Measurements from ENCODE around the gene METRNL. TPM values are rescaled to one million over a fixed set of nuclear protein-coding genes. Genes with fewer than 3 reads are reported as not detected.

METRNL gene
- total RNA-seq, 1 experiment from 2014 or later = 58.7 TPM

DNA sequence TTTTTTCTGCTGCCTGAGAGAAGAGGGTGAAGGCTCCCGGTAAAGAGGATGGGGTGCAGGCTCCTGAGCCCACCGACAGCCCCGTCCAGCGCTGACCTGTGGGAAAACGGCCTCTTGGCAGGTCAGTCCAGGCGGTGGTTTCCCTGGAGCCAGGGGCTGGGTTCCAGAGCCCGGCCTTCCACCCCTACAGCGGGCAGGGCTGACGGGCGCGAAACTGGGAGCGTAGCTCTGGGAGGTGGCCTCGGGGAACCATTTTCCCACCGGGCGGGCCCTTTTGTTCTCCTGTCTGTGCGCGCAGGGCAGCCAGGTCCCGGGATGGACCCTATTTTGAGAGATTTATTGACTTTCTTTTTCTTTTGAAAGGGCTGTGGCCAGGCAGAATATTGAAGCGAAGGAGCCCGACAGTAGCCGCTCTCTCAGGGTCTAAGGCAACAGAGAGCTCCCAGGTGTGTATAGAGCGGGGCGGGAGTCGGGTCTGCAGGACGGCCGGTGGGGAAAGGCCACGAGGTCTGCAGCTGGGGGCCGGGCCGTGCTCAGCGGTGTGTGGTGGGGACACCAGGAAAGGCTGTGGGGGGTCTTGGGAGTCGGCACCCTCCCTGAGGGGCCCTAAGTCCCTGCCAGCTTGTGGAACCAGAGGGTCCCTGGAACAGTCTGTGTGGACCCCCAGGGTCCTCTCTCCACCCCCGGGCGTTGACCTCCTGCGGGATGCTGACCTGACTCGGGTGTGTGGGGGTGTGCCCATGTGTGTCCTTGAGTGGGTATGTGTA, 32.3 kb downstream of the METRNL start:
- ATAC-seq (no peak), DNase-seq (ENCODE audit: low read depth, low spot score) (no peak)
- ChIA-PET POLR2A (no interaction called here), RAD21 (ENCODE audit: low non-redundant PET in 1 of 2, low total read pairs in 2 of 2, uncharacterized antibody in 2 of 2, unreplicated experiment in 2 of 2) (no interaction called here), CTCF (no interaction called here)
- Histone ChIP-seq H3K36me3 (ENCODE audit: control insufficient read depth in 1 of 2, insufficient read depth in 2 of 2, low read length in 2 of 2) (no peaks in the 10 kb centered on the region), H3K4me2 (ENCODE audit: low read length) (no peak overlapping the region), H3K9me3 (ENCODE audit: control insufficient read depth in 1 of 2, insufficient read depth in 1 of 2, low read depth in 1 of 2, low read length in 2 of 2) (peaks cover 0 to 11% of the 10 kb centered on the region in 2 experiments; a peak in 1 of 4 replicates), H3K9me2 (ENCODE audit: insufficient read depth) (no peaks in the 10 kb centered on the region), H3K27ac (ENCODE audit: low read depth, low read length) (no peak overlapping the region), H3K9ac (ENCODE audit: low read length) (no peak overlapping the region), H3K4me1 (ENCODE audit: control insufficient read depth in 1 of 2, insufficient read depth in 2 of 2, low read length in 2 of 2) (peaks cover 13 to 22% of the 10 kb centered on the region in 2 experiments), H2AFZ (ENCODE audit: low read depth, low read length, poor library complexity, severe bottlenecking) (no peak overlapping the region), H4K20me1 (ENCODE audit: insufficient read depth) (no peaks in the 10 kb centered on the region), H3K79me2 (ENCODE audit: insufficient read depth, low read length) (no peaks in the 10 kb centered on the region), H3K27me3 (ENCODE audit: insufficient read depth, low read length) (peaks cover 3% of the 10 kb centered on the region; the same call in 1 of the 2 replicates), H3K4me3 (replicated peaks in 1 of 2; ENCODE audit: low read depth in 1 of 2, low read length in 2 of 2) (no peak overlapping the region)
- TF ChIP-seq, protein P1, sequence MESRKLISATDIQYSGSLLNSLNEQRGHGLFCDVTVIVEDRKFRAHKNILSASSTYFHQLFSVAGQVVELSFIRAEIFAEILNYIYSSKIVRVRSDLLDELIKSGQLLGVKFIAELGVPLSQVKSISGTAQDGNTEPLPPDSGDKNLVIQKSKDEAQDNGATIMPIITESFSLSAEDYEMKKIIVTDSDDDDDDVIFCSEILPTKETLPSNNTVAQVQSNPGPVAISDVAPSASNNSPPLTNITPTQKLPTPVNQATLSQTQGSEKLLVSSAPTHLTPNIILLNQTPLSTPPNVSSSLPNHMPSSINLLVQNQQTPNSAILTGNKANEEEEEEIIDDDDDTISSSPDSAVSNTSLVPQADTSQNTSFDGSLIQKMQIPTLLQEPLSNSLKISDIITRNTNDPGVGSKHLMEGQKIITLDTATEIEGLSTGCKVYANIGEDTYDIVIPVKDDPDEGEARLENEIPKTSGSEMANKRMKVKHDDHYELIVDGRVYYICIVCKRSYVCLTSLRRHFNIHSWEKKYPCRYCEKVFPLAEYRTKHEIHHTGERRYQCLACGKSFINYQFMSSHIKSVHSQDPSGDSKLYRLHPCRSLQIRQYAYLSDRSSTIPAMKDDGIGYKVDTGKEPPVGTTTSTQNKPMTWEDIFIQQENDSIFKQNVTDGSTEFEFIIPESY (IDR thresholded peaks at IDR 0.05; ENCODE audit: extremely low read depth, insufficient replicate concordance, low read length) = no peak
- TF ChIP-seq EZH2phosphoT487 (IDR thresholded peaks at IDR 0.05; ENCODE audit: borderline replicate concordance) (no peak), YY1 (IDR thresholded peaks at IDR 0.05; ENCODE audit: extremely low read depth, insufficient replicate concordance, low read depth, low read length) (no peak), CEBPB (IDR thresholded peaks at IDR 0.05; ENCODE audit: low read depth) (no peak), ELF1 (IDR thresholded peaks at IDR 0.05; ENCODE audit: borderline replicate concordance, low read depth) (no peak), POLR2A (IDR thresholded peaks at IDR 0.05; ENCODE audit: borderline replicate concordance, extremely low read depth, insufficient read depth, insufficient read length) (no peak), POLR2AphosphoS5 (IDR thresholded peaks at IDR 0.05; ENCODE audit: low read depth, low read length) (no peak)
- TF ChIP-seq, protein P2, sequence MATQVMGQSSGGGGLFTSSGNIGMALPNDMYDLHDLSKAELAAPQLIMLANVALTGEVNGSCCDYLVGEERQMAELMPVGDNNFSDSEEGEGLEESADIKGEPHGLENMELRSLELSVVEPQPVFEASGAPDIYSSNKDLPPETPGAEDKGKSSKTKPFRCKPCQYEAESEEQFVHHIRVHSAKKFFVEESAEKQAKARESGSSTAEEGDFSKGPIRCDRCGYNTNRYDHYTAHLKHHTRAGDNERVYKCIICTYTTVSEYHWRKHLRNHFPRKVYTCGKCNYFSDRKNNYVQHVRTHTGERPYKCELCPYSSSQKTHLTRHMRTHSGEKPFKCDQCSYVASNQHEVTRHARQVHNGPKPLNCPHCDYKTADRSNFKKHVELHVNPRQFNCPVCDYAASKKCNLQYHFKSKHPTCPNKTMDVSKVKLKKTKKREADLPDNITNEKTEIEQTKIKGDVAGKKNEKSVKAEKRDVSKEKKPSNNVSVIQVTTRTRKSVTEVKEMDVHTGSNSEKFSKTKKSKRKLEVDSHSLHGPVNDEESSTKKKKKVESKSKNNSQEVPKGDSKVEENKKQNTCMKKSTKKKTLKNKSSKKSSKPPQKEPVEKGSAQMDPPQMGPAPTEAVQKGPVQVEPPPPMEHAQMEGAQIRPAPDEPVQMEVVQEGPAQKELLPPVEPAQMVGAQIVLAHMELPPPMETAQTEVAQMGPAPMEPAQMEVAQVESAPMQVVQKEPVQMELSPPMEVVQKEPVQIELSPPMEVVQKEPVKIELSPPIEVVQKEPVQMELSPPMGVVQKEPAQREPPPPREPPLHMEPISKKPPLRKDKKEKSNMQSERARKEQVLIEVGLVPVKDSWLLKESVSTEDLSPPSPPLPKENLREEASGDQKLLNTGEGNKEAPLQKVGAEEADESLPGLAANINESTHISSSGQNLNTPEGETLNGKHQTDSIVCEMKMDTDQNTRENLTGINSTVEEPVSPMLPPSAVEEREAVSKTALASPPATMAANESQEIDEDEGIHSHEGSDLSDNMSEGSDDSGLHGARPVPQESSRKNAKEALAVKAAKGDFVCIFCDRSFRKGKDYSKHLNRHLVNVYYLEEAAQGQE (IDR thresholded peaks at IDR 0.05; ENCODE audit: low read depth) = no peak
- TF ChIP-seq, protein P3, sequence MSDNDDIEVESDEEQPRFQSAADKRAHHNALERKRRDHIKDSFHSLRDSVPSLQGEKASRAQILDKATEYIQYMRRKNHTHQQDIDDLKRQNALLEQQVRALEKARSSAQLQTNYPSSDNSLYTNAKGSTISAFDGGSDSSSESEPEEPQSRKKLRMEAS (IDR thresholded peaks at IDR 0.05) = no peak
- TF ChIP-seq, protein P4, sequence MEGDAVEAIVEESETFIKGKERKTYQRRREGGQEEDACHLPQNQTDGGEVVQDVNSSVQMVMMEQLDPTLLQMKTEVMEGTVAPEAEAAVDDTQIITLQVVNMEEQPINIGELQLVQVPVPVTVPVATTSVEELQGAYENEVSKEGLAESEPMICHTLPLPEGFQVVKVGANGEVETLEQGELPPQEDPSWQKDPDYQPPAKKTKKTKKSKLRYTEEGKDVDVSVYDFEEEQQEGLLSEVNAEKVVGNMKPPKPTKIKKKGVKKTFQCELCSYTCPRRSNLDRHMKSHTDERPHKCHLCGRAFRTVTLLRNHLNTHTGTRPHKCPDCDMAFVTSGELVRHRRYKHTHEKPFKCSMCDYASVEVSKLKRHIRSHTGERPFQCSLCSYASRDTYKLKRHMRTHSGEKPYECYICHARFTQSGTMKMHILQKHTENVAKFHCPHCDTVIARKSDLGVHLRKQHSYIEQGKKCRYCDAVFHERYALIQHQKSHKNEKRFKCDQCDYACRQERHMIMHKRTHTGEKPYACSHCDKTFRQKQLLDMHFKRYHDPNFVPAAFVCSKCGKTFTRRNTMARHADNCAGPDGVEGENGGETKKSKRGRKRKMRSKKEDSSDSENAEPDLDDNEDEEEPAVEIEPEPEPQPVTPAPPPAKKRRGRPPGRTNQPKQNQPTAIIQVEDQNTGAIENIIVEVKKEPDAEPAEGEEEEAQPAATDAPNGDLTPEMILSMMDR (IDR thresholded peaks at IDR 0.05 in 2 of 3, conservative IDR thresholded peaks at IDR 0.05 in 1 of 3; ENCODE audit: borderline replicate concordance in 1 of 3, insufficient read depth in 1 of 3, low read depth in 2 of 3, low read length in 2 of 3) = no peak
- no TSS peak for BruUV-seq (replicated peaks)
- intact Hi-C loops (cut with micrococcal nuclease) = no loop called here
